DMS114 treated with DMSO at 0.1 percent for 48 hours (cell line): ENCODE results near the gene PAFAH1B1.
A peak's percentile ranks its signal among the peaks of the same experiment; 100 is the strongest.
"Not testable (repeated sequence)": the region's sequence is repeated elsewhere in the genome, so short reads cannot be mapped to it uniquely, and the experiment has no call there.

Experiments
- DNase-seq: peaks from one replicate; lab custom pipeline; 2025; ENCODE audit not compliant: unreplicated experiment; lab: John Stamatoyannopoulos, UW

PAFAH1B1 gene

DNA sequence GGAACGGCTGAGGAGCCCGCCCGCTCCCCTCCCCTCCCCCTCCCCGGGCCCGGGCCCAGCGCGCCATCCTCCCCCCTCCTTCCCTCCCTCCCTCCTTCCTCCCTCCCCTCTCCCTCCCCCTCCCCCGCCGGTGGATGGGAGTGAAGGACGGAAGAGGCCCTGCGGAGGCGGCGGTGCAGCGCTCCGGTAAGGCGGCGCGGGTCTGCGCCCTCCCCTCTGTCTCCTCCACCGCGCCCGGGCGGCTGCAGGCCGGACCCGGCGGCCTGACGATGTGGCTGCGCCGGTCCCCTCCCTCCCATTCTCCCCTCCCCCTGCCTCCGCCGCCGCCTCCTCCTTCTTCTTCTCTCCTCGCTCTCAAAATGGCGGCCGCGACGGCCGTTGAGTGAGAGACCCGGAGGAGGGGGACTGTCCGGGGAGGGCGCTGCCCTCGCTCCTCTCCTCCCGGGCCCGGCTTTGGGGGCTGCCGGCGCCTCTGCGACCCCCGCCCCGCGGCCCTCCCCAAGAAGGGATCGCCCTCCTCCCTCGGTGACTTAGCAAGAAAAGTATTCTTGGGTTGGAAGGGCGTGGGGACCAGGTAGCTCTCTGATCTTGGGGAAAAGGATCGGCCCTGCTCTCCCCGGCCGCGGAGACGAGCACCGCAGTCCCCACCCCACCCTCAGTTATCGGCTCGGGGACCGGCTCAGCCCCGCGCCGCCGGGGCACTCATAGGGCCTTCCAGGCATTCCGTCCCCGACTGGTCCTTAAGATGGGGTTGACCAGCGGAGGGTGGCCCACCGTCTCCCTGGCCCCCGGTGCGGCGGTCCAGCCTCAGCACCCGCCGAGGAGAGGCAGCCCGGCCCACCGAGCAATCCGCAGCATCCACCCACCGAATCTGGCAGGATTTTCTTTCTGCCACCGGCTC, 617 bp downstream of the PAFAH1B1 start:
- peak; percentile 55 for DNase-seq

DNA sequence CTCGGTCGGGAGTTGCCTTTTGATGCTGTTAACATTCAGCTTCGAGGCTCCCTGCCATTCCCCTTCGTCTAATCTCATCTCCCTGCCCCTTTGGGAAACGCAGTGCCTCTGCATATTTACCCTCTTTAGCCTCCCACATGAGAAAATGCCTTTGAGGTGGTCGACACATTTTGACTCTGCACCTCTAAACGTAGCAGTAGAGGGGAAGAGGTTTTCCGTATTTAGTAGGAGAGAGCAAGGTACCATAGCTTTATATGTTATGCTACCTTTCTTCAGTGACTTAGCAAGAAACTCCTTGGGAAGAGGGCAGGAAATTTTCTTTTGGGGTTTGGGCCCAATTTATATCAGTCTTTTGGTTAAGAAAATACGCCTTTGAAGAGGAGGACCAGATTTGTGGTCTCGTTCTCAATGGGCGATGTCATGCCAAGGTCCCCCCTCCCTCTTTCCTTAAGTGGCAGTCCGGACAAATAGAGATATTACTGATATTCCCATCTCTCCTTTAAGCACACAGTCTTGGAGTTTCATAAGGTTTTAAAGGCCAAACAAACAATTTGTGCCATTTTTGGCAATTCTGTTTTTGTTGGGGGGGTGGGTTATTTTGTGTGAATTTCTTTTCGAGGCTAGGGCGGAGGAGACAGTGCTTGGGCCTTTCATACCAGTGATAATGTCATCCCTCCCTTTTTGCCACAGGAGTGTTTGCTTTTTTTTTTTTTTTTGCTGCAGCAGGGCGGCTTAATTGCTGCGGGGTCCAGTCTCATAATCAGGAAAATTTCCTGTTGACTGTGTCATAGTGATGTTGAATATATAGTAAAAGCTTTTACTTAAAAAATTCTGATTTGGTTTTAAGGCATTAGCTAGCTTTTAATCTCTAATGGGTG, 1.5 kb downstream of the PAFAH1B1 start:
- DNase-seq, result no peak

DNA sequence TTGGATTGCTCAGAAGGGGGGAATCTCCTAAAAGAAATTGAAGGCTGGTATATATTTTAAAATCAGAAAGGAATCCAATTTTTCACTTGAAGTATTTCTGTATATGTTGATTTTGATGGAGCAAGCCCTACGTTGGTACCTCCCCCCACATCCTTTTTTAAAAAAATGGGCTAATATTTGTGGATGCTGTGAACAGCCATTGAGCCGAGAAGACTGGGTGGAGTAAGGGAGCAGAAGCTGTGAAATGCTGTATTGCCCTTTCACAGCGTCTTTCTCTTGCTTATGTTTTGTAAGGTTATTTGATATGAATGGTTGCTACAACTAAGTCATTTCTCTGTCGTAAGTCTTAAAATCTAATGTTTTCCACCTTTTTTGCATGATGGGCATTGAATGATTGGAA, 2.3 kb downstream of the PAFAH1B1 start:
- DNase-seq, result no peak

DNA sequence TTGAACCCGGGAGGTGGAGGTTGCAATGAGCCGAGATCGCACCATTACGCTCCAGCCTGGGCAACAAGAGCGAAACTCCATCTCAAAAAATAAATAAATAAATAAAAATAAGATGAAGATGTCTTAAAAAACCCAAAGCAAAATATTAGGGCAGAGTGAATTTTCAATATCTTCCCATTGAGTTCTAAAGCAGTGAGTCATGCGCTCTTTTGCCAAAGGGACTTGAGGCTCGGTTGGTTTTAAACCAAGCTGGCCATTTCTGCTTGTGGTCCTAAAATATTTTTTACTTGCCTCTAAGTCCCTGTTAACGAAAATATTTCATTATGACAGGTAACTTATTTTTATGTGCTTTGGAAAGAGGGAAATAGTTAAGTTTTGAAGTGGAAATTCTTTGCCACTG, 4.7 kb downstream of the PAFAH1B1 start:
- DNase-seq, result no peak

DNA sequence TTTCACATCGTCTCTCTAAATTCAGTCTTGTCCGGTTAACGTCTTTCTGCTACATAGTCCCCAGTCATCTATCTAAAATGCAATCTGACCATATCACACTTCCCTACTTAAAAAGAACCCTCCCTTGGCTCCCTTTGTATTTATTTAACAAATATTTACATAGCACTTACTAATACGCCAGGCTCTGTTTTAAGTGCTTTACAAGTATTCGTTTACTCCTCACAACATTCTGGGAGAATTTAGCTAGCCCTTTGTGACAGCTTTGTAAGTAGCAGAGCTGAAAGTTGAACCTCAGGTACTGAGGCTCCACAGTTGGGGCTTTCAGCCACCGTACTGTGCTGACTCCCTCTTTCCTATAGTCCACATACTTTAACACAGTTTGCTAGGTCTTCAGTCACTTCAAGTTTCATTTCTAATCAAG, 9.2 kb downstream of the PAFAH1B1 start:
- DNase-seq, result no peak

DNA sequence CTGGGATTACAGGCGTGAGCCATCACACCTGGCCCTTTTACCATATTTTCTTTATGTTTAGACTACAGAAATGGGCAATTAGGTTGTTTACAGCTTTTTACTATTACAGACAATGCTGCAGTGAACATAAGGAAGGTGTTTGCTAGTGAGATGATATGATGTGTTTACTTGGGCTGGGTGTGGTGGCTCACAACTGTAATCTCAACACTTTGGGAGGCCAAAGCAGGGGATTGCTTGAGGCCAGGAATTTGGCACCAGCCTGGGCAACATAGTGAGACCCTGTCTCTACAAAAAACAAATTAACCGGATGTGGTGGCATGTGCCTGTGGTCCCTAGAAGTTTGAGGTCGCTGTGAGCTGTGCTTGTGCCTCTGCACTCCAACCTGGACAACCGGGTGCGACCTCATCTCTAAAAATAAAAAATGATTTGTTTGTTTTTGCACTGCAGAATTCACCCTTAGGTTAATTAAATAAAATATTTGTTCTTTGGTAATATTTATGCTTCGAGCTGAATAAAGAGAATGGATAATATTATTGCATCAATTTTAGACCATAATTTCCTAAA, 15.0 kb downstream of the PAFAH1B1 start:
- no peak for DNase-seq

DNA sequence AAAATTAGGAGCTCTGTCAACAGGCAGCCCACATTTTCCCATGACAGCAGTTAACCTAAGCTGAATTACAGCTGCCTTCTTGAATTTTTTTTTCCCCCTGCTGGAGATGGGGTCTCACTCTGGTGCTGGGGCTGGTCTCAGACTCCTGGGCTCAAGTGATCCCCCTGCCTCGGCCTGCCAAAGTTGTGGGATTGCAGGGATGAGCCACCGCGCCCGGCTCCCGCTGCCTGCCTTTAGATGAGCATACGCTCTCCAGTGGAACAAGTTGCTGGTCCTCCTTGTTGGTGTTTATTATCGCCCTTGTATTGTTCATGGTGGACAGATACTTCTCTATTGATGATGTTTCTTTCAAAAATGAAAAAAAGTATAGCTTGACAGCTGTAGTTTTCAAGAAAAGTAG, 15.6 kb downstream of the PAFAH1B1 start:
- no peak for DNase-seq

DNA sequence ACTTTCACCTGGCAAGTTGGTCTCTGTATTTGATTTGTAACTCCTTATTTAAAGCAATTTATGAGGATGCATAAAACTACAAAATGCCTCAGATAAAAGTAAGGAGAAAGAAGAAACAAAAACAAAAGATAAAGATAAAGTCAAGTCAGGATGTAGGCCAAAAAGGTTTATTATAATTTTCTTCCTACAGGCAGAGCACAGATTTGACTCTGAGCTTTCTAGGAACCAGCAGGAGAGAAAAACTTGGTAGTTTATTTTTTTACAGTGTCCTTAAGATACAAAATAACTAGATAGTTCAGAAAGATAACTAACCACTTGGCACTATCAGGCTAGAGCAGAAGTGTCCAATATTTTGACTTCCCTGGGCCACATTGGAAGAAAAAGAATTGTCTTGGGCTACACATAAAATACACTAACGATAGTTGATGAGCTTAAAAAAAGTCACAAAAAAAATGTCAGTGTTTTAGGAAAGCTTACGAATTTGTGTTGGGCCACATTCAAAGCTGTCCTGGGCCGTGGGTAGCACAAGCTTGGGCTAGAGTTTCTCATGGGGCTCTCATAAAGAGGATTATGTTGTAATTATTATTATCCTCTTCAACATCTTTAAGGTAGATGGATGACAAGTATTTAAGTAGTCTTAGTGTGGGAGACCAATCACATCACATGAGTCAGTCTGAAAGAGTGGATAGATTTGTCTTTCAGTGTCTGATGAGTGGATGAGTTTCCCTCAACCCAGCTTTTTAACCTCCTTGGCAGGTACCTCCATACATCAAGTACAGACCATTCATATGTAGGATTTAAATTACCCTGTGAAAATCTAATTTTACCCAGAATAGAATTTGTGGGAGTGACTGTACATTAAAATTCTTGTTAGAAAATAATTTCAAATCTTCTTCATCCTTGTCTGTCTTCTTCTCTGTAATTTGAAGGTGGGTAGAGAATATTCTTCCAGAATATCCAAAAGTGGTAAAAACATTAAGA, 17.0 kb downstream of the PAFAH1B1 start:
- no peak for DNase-seq

DNA sequence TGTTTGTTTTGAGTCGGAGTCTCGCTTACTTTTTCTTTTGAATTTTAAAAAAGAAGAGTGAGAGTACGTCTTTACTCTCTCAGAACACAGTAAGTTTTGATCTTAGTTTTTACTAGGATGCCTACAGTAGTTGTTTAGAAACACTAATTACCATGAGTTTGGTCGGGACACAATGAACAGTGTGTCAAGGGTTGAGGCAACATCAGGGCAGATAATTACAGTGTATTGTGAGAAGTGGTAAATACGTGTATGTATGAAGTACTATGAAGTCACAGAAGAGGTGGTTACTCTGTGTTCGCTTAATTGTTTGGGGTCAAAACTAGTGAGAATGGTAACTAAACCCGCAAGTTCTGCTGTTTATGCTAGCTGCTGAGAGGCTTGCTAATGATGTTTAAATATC, 18.2 kb downstream of the PAFAH1B1 start:
- DNase-seq, result no peak

DNA sequence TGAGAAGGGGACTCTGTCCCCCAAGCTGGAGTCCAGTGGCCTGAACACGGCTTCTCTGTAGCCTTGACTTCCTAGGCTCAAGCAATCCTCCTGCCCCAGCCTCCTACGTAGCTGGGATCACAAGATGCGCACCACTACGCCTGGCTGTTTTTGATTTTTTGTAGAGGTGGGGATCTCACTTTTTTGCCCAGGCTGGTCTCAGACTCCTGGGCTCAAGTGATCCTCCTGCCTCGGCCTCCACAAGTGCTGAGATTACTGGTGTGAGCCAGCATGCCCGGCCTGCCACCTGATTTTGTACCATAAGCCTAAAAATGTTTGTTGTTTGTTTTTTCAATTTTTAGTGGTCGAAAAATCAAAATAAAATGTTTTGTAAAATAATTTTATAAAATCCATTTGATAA, 19.2 kb downstream of the PAFAH1B1 start:
- DNase-seq, result no peak

DNA sequence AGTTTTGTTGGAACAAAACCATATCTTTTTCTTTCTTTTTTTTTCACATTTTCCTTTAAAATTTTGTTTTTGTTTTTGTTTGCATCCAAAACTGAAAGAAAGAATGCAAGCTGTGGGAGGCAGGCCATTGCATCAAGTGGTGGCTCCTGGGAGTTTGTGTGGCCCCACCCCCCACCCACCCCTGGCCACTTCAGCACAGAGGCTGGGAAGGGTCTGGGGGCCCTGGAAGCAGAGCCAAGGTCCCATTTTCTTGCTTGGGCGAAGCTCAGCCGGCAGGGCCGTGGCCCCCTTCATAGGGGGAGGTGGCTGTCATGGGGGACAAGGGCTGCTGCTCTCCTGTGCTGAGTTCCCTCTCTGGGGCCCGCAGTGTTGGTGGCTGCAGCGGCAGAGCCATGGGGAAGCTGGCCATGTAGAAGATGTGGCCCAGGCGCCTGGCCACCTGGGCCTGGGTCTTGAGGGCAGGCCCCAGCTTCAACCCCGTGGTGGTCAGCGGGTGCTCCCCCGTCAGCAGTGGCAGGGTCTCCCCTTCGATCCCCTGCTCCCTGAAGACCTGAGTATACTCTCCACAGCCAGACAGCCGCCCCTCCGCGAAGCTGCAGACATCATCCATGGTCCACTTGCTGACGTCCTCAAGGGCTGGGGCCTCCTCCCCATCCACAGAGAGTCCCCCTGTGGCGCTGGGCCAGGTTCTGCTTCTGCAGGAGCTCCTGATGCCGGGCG, 19.8 kb downstream of the PAFAH1B1 start:
- no peak for DNase-seq

DNA sequence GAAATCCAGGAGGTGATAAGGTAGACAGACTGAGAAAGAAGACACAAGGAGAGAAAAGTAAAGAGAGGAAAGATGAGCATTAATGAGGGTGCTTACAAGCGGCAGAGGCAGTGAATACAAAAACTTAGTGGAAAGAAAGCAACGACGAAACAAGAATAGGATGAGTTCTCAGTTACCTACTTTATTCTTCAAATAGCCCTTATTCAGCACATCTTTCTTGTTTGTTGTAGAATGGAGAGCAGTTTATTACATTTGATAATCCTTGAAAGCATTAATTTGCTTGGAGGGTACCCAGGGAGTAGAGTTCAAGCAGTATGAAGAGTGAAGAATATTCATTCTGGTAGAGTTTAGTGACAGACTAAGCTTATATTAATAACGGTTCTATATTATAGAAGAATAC, 22.4 kb downstream of the PAFAH1B1 start:
- DNase-seq, result no peak

DNA sequence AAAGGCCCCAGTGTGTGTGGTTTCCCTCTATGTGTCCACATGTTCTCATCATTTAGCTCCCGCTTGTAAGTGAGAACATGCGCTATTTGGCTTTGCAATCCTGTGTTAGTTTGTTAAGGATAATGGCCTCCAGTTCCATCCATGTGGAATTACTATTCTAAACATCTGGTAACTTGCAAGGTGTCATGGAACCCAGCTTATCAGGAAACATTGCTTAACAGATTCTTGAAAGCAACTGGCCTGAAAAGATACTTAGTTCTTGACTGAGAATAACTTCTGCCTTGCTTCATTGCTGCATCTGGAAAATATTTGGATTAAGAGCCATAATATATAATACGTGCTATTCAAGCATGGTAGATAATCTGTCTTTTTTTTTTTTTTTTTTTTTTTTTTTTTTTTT, 27.8 kb downstream of the PAFAH1B1 start:
- DNase-seq, result no peak

DNA sequence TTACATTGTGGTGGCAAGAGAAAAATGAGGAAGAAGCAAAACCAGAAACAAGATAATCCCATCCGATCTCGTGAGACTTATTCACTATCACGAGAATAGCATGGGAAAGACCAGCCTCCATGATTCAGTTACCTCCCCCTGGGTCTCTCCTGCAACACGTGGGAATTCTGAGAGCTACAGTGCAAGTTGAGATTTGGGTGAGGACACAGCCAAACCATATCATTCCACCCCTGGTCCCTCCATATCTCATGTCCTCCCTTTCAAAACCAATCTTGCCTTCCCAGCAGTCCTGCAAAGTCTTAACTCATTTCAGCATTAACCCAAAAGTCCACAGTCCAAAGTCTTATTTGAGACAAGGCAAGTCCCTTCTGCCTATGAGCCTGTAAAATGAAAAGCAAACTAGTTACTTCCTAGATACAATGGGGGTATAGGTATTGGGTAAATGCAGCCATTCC, 28.5 kb downstream of the PAFAH1B1 start:
- DNase-seq, result not testable (repeated sequence)

DNA sequence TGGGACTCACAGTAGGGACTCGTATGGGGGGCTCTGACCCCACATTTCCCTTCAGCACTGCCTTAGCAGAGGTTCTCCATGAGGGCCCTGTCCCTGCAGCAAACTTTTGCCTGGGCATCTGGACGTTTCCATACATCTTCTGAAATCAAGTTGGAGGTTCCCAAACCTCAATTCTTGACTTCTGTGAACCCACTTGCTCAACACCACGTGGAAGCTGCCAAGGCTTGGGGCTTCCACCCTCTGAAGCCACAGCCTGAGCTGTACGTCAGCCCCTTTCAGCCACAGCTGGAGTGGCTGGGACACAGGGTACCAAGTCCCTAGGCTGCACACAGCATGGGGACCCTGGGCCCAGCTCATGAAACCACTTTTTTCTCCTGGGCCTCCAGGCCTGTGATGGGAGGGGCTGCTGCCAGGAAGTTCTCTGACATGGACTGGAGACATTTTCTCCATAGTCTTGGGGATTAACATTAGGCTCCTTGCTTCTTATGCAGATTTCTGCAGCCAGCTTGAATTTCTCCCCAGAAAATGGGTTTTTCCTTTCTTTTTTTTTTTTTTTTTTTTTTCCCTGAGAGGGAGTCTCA, 29.4 kb downstream of the PAFAH1B1 start:
- not testable (repeated sequence) for DNase-seq

DNA sequence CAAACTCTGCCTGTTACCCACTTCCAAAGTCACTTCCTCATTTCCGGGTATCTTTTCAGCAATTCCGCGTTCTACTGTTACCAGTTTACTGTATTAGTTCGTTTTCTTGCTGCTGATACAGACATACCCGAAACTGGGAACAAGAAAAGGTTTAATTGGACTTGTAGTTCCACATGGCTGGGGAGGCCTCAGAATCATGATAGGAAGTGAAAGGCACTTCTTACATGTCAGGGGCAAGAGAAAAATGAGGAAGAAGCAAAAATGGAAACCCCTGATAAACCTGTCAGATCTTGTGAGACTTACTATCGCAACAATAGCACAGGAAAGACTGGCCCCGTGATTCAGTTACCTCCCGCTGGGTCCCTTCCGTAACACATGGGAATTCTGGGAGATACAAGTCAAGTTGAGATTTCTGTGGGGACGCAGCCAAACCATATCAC, 30.9 kb downstream of the PAFAH1B1 start:
- DNase-seq, result no peak

DNA sequence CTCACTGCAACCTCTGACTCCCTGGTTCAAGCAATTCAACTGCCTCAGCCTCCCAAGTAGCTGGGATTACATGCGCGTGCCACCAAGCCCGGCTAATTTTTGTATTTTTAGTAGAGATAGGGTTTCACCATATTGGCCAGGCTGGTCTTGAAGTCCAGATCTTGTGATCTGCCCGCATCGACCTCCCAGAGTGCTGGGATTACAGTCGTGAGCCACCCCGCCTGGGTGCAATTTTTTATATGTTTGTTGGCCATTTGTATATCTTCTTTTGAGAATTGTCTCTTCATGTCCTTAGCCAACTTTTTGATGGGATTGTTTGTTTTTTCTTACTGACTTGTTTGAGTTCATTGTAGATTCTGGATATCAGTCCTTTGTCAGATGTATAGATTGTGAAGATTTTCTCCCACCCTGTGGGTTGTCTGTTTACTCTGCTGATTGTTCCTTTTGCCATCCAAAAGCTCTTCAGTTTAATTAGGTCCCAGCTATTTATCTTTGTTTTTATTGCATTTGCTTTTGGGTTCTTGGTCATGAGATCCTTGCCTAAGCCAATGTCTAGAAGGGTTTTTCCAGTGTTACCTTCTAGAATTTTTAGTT, 33.3 kb downstream of the PAFAH1B1 start:
- DNase-seq, result not testable (repeated sequence)

DNA sequence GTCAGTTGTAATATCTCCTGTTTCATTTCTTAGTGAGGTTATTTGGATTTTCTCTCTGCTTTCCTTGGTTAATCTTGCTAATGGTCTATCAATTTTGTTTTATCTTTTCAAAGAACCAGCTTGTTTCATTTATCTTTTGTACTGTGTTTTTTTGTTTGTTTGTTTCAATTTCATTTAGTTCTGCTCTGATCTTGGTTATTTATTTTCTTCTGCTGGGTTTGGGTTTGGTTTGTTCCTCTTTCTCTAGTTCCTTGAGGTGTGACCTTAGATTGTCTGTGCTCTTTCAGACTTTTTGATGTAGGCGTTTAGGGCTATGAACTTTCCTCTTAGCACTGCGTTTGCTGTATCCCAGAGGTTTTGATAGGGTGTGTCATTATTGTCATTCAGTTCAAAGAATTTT, 35.5 kb downstream of the PAFAH1B1 start:
- not testable (repeated sequence) for DNase-seq

DNA sequence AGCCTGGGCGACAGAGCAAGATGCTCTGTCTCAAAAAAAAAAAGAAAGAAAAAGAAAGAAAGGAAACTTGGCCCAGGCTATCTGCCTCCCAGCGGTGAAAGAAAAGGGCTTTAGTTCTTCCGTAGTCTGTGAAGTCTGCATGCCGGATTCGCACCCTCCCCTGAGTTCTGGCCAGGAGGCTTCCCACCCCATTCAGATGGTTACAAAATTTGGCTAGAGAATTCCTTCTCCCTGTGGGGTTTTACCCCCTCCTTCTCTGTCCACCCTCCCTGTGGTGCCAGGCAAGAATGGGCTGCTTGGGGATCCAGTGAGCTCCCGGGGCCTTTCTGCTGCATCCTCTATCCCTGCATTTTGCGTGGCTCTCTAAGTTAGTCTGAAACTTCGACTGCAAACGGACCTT, 37.8 kb downstream of the PAFAH1B1 start:
- DNase-seq, result no peak
